ENCODE measurements around the gene PSAT1. TPM values are rescaled to one million over a fixed set of nuclear protein-coding genes. Genes with fewer than 3 reads are reported as not detected.
"Not testable (repeated sequence)": the region's sequence is repeated elsewhere in the genome, so short reads cannot be mapped to it uniquely, and the experiment has no call there.

PSAT1 gene
- polyA plus RNA-seq (ENCODE audit: insufficient read length in 12 of 12), result 10 to 100 TPM in 11 of 12 donors, not detected in 1; 28.9 to 57.3 (median 40.1) TPM
- long read RNA-seq, donor 1, partial matches to known transcripts, result 0 of 1 reads
- long read RNA-seq, donor 1, other reads (novel, unspliced or antisense), result 0 of 1 reads
- long read RNA-seq, donor 2, transcript PSAT1-202 (9 exons, 2,188 nt), result major isoform, 21 of 21 reads
- long read RNA-seq, donor 2, partial matches to known transcripts, result 0 of 21 reads
- long read RNA-seq, donor 2, other reads (novel, unspliced or antisense), result 0 of 21 reads
- long read RNA-seq, donor 3, transcript PSAT1-202 (9 exons, 2,188 nt), result major isoform, 19 of 32 reads
- long read RNA-seq, donor 3, partial matches to known transcripts, result 12 of 32 reads
- long read RNA-seq, donor 3, other reads (novel, unspliced or antisense), result 0 of 32 reads
- long read RNA-seq, donor 4, partial matches to known transcripts, result 0 of 2 reads
- long read RNA-seq, donor 4, other reads (novel, unspliced or antisense), result 0 of 2 reads
- long read RNA-seq, donor 5, result 0 reads
- long read RNA-seq, donor 6, transcript PSAT1-202 (9 exons, 2,188 nt), result major isoform, 10 of 20 reads
- long read RNA-seq, donor 6, partial matches to known transcripts, result 10 of 20 reads
- long read RNA-seq, donor 6, other reads (novel, unspliced or antisense), result 0 of 20 reads
- long read RNA-seq, donor 7, transcript PSAT1-202 (9 exons, 2,188 nt), result major isoform, 6 of 6 reads
- long read RNA-seq, donor 7, partial matches to known transcripts, result 0 of 6 reads
- long read RNA-seq, donor 7, other reads (novel, unspliced or antisense), result 0 of 6 reads
- long read RNA-seq, donor 8, transcript PSAT1-202 (9 exons, 2,188 nt), result major isoform, 13 of 30 reads
- long read RNA-seq, donor 8, partial matches to known transcripts, result 16 of 30 reads
- long read RNA-seq, donor 8, other reads (novel, unspliced or antisense), result 0 of 30 reads
- long read RNA-seq, donor 9, transcript PSAT1-202 (9 exons, 2,188 nt), result major isoform, 5 of 10 reads
- long read RNA-seq, donor 9, partial matches to known transcripts, result 5 of 10 reads
- long read RNA-seq, donor 9, other reads (novel, unspliced or antisense), result 0 of 10 reads
- long read RNA-seq, donor 10, transcript PSAT1-202 (9 exons, 2,188 nt), result major isoform, 17 of 26 reads
- long read RNA-seq, donor 10, partial matches to known transcripts, result 9 of 26 reads
- long read RNA-seq, donor 10, other reads (novel, unspliced or antisense), result 0 of 26 reads
- long read RNA-seq, donor 11, transcript PSAT1-202 (9 exons, 2,188 nt), result major isoform, 15 of 22 reads
- long read RNA-seq, donor 11, partial matches to known transcripts, result 7 of 22 reads
- long read RNA-seq, donor 11, other reads (novel, unspliced or antisense), result 0 of 22 reads

DNA sequence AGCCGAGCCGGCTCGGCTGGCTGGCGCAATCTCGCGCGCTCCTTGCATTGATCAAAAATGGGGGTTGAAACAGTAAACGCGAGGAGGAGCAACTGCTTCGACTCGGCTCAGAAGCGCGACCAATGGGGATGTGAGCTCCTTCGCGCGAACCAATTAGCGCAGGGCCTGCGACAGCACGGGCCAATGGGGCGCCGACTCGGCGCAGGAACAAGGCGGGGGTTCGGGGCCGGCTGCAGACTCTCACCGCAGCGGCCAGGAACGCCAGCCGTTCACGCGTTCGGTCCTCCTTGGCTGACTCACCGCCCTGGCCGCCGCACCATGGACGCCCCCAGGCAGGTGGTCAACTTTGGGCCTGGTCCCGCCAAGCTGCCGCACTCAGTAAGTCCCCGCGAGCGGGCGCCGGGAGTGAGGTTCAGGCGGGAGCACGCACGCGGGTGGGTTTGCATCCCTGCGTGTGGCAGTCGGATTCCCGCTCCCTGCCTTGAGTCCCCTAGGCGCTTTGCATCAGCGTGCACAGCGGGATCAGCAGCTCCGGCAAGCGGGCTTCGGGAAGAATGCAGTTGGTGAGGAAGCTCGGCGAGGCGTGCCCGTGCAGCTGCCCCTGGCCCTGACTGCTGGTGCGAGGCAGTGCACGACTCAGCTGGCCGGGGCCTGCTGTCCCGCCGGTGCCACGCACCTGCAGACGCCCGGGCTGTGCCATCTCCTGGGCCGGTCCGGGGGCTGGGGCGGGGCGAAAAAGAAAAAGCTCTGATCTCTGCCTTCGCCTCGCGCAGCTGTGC is at the start of gene PSAT1:
PSAT1 (plus strand) TSS at position 233 of the 779 bp plus-strand sequence; CDS start at position 319, 86 bp downstream.
- peak; percentile 94 for DNase-seq

DNA sequence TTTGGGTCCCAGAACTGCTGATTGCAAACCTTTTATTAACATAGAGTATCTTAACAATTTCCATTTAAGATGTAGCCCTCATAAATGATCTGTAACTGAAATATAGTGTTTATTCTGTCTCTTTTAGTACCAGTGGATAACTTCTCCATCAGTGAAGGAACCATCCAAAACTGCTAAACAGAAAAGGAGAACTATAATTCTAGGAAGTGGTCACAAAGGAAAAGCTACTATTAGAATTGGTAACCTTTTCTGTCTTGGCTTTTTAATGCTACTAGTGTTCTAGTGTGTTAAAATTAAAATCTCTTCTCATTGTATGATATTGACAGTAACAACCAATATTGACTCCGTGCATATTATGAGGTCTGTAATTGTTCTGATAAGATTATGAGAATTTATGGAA is 48.3 kb upstream of the PSAT1 start:
- no peak for DNase-seq

DNA sequence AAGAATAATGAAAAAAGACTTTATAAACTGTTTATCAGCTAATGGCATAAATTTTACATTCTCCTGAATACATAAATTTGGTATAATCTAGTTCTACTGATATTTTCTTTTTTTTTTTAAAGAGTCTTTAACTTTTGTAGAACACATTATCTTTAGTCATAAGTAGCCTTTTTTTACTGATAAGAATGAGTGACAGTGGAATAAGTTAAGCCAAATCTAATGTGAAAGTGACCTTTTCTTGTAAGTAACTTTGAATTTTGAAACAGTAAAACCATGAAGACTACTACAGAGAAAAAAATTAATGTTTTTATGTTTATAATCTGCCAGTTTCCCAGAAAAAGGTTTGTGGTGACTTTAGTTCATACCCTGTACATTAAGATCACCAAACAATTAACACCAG is 47.4 kb upstream of the PSAT1 start:
- no peak for DNase-seq

DNA sequence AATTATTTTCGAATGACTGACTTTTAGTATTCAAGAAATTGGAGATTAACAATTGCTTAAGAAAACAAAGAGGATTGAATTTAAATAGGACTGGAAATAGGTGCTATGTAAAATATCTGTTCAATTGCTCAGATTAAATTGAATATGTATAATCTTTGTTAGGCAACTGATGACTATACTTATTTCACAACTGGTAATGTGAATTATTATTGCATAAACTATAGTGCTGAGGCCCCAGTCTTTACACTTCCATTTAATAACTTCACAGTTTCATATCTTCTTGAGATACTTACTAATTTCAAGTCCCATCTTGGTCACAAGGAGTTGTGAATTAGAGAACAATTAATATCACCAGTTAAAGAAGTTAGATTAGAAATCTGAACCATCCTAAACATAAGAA is 44.3 kb upstream of the PSAT1 start:
- DNase-seq, result no peak

DNA sequence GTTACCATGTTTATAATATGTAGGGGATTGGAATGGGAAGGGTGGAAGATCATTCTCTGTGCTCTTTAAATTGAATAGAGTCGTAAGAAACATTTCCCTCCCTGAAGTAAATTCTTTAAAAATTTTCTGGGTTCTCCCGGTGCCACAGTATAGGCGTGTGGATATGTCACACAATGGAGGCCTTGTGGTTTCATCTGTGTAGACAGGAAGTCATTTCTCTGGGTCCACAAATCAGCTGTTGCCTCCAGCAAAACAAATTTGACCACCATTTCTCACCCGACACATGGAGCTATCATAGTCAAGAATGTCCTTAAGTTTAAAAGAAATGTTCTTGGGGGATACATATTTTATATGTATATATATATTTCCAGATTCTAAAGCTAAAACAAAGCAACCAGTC is 43.6 kb upstream of the PSAT1 start:
- no peak for DNase-seq

DNA sequence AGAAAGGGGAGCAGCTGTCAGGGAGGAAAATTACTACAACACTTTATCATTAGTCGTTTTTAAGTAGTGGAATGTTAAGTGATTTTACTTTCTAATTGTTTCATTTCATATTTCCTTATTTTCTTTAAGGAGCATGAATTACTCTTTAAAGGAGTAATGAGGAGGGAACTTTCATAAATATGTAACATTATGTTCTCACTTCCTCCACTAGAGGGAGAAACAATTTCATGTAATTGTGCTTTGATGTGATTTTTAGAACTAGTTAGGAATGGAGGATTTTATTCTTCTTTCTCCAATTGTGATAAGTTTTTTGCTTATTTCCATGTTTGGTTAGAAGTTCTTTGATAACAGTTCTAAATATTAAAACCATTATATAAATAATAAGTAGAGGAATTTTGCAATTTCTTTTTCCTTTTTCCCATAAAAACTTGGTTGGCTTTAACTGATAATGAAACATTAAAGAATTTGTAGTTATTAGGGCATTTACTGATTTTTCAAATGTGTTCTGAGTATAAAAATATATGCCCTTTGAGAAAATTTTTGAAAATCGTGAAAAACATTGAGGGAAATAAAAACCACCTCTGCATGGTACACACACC is 35.4 kb upstream of the PSAT1 start:
- DNase-seq, result peak; percentile 29

DNA sequence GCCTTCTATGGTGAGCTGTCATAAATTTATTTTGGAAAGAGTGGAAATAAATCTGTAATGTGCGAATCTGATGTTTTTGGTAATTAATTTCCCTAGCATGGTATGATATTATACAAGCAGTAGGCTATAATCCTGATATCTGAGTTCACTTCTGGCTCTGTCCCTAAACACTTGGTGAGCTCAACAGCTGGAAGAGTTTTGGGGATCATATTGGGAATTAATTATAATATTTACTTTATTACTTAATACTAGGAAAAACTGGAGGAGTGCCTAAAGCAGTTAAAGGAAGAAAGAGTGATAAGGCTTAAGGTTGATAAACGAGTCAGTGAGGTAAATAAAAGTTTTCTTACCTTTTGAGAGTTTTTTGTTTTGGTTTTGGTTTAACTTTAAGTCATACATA is 34.3 kb upstream of the PSAT1 start:
- DNase-seq, result no peak

DNA sequence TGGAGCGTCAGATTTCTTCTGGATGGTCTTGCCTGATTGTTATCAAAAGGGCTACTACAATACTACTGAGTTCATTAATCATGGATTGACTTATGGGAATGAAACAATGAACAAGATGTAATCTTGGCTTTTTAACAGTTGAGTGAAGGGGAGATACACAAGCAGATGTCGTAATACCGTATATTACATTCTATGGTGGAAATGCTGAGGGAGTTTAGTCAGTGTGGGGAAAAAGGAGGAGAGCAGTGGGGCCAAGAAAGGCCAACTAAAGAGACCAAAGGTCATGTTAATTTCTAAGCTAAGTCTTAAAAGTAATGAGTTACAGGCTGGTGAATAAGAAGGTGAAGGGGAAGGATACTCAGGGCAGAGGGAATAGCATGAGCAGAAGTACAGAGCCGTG is 29.0 kb upstream of the PSAT1 start:
- DNase-seq, result no peak

DNA sequence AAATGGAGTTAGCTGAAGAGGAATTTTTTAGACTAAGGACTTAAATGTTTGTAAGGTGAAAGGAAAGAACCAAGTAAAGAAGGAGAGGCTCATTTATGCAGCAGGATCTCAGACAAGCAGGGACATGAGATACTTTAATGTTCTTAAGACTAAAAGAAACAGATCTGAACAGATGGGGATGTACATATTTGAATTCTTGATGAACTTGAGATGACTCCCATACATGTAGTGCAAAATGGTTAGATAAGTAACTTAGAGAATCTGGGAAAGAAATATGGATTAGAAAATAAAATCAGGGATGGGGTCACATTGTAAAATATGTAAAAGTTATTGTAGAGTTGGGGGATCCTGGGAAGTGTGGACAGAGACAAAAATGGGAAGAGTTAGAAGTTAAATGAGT is 27.1 kb upstream of the PSAT1 start:
- DNase-seq, result no peak

DNA sequence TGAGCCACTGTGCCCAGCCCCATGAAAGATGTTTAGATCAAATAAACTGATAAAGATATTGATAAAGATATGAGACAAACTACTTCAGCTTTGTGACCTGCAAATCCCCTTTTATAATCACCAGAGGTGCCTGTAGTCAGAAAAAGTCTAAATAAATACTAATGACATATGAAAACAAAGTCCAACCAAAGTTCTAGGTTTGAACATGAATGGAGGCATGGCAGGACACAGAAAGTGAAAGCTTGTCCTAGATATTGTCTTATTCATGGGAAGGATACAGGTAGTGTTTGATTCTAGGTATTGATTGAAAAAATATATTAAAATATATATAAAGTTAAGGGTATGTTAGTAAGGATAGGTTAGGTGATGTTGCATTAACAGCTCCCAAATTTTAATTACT is 24.6 kb upstream of the PSAT1 start:
- DNase-seq, result no peak

DNA sequence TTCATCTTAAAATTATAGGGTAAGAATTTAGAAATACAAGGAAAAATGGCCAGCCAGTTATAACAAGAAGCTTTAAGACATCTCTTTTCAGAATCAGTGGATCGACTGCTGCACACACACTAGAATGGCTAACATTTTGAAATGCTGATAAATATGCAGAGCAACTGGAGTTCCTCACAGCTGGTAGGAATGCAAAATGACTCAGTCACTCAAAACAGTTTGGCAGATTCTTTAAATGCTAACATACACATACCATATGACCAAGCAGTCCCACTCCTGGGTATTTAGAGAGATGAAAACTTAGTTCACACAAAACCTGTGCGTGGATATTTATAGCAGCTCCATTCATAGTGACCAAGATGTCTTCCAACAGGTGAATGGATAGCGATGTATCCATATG is 23.2 kb upstream of the PSAT1 start:
- no peak for DNase-seq

DNA sequence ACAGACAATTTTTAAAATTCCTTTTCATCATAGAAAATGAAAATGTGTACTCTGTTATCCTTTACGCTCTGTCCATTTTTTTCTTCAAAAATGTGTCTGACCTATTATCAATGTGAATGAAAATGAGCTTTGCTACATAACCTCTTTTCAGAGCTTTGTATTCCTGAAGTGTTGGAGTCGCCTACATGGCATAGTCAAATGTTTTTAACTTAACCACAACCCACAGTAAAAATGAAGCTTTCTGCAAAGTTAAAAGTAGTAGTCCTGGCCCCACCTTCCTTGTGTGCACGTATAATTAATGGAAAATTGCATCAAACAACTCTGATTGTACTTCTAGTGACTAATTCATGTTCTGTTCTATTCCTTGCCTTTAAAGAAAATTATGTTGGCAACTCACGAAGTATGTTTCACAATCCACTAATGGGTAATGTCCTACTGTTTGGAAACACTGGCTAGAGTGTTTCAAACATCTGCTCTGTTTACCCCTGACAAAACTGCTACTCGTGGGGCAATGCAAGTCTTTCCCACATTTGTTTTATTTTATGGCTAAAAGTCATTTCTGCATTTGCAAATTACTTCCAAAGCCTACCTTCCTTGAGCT is 18.6 kb upstream of the PSAT1 start:
- DNase-seq, result no peak

DNA sequence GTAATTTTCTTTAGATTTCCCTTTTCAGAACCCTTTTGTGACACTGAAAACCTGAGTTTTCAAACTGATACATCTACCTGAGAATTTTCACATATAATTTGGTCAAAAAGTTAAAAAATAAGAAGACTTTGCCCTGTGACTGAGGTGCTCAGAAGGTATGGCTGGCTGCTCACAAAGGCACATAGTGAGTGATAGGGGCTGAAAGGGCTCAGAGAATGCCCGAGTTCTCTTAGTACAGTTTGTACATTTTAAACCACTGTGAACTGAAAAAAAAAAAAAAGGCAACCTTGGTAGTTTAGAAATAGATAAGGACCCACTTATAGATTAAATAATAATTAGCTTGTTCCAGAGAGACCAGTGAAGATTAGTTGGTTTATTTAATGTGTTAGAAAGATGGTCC is 18.1 kb upstream of the PSAT1 start:
- DNase-seq, result no peak

DNA sequence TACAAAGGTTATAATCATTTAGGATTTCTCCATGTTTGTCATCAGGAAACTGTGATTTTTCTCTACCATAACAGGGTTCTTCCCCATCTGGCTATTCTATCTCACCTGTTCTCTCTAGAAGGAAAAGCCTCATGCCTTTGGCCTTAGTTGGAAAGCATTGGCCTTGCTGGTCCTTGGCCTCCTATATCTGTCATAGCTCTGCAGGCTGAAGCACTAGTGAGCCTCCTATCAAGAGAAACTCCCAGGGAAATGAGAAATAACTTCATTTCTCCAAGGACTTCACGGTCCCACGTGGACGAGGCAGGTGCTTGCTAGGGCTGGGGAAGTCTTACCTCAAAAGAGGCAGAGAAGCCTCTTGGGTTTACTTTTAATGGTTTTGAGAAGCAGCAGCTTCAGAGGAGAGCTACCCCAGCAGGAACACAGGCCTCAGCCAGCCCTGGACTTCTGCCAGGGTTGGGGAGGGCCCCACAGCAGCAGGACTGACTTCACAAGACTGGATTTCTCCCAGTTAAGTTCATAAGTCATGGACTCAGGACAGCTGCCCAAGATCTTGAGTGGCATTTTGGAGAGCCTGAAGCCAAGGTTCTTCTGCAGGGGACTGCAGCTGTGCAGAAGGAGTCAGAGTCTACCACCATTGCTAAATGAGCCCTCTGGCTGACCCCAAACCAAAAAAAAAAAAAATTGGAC is 15.8 kb upstream of the PSAT1 start:
- DNase-seq, result peak; percentile 90

DNA sequence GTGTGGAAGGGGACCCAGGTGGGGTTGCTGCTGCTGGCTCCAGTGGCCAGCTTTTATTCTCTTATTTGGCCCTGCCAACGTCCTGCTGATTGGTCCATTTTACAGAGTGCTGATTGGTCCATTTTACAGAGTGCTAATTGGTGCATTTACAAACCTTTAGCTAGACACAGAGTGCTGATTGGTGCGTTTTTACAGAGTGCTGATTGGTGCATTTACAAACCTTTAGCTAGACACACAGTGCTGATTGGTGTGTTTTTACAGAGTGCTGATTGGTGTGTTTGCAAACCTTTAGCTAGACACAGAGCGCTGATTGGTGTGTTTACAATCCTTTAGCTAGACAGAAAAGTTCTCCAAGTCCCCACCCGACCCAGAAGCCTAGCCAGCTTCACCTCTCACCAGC is 12.7 kb upstream of the PSAT1 start:
- not testable (repeated sequence) for DNase-seq

DNA sequence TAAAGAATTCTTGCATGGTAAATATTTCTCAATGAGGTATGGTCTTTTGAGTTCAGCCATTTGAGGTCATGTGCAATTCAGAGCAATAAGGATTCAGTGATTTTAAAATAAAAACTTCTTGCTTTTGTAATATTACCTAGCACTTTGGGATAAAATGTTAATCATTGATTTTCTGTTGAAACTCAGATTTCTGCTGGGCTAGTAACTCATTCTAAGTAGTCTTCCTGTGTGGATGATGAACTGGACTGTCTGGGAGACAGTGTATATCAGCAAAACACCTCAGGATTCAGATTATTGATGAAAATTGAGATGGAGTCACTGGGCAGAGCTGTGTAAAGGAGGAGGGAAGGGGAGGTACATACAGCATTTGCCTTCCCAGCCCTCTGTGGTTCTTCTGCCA is 10.8 kb upstream of the PSAT1 start:
- no peak for DNase-seq

DNA sequence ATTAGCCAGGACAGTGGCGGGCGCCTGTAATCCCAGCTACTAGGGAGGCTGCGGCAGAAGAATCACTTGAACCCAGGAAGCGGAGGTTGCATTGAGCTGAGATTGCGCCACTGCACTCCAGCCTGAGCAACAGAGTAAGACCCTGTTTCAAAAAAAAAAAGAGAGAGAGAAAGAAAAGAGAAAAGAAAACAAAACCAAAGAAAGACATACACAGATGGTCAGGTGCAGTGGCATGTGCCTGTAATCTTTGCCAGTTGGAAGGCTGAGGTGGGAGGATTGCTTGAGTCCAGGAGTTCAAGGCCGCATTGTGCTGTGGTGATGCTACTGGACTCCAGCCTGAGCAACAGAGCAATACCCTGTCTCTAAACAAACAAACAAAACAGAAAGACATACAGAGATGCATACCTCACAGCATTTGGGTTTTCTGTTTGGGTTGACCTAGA is 10.0 kb upstream of the PSAT1 start:
- no peak for DNase-seq

DNA sequence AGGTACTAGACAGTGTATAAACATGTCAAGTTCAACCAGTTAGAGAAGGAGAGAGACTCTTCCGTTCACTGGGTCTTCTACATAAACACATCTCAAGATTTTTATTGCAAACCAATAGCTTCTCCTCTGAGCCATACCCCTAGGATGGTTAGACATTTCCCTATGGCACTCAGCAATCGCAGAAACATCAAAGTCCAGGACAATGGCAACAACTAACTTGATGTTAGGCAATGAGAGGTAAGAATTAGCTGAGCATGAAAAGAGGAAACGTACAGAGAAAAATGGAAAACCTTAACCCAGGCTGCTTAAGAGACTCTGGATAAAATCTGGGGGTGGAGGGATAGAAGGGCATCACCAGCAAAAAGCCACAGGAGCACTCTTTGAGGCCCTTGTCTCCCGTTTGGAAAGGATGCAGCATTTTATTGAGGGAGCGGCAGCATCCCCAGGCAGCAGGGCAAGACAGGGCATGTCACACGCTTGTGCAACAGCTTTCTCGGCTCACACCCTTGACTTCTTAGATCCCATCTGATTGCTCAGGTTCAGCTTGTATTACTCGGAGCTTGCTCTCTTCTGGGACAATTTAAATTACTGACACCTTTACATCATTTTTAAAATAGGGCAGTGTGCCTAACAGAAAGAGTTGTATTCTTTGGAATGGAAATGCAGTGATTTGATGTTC is 8.6 kb upstream of the PSAT1 start:
- no peak for DNase-seq

DNA sequence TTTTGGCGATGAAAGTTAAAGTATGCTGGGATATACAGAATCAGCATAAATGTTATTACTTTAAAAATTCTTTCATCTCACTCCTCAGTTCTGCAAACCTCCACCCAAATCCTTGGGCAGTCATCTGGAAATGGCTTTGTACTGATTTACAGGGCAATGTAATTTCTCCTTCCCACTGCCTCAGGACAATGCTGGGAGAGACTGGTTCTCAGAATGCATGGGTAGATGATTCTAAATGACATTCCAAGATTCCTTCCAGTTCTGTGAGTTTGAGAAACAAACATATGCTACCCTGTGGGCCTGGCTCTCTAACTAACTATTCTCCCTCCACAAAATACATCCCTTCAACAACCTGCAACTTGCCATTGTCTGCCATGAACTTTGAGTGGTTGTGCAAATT is 7.5 kb upstream of the PSAT1 start:
- DNase-seq, result no peak
